ENCODE results near the gene GPX2.
A peak's percentile ranks its signal among the peaks of the same experiment; 100 is the strongest.

Gene GPX2

DNA sequence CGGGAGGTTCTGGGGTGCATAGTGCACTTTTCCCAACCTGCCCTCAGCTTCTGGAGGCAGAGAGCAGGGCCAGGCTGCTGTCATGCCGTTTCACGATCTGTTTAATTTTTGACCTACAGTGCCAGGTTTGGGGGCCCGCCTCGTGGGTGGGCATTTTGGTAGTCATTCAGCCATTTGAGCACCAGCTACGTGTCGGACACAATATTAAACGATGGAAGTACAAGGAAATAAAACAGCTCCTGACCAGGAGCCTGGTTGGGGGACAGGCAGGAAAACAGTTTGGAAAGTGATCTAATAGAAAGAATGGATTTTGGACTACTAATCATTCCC, 44.9 kb upstream of the GPX2 start:
- H2AFZ ChIP-seq (ENCODE audit: low read depth, low read length): peak overlapping the region; percentile 97
- H3K9ac ChIP-seq (ENCODE audit: low read depth, low read length): peak overlapping the region; percentile 71
- no peaks in the 10 kb centered on the region for H3K27me3 ChIP-seq (ENCODE audit: insufficient read depth, low read length, poor library complexity)
- H3K4me2 ChIP-seq (ENCODE audit: insufficient read depth, low read length): peak overlapping the region; percentile 90
- H3K4me3 ChIP-seq (ENCODE audit: low read depth in 1 of 2, low read length in 2 of 2): peak overlapping the region; percentile 67 to 91
- peaks cover 48% of the 10 kb centered on the region for H3K4me1 ChIP-seq (ENCODE audit: insufficient read depth, low read length)
- no peaks in the 10 kb centered on the region for H4K20me1 ChIP-seq (ENCODE audit: insufficient read depth, low read length)
- TF ChIP-seq EZH2 (IDR thresholded peaks at IDR 0.05; ENCODE audit: borderline replicate concordance, low read depth, low read length, severe bottlenecking): no peak
- TF ChIP-seq, protein P1, sequence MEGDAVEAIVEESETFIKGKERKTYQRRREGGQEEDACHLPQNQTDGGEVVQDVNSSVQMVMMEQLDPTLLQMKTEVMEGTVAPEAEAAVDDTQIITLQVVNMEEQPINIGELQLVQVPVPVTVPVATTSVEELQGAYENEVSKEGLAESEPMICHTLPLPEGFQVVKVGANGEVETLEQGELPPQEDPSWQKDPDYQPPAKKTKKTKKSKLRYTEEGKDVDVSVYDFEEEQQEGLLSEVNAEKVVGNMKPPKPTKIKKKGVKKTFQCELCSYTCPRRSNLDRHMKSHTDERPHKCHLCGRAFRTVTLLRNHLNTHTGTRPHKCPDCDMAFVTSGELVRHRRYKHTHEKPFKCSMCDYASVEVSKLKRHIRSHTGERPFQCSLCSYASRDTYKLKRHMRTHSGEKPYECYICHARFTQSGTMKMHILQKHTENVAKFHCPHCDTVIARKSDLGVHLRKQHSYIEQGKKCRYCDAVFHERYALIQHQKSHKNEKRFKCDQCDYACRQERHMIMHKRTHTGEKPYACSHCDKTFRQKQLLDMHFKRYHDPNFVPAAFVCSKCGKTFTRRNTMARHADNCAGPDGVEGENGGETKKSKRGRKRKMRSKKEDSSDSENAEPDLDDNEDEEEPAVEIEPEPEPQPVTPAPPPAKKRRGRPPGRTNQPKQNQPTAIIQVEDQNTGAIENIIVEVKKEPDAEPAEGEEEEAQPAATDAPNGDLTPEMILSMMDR (IDR thresholded peaks at IDR 0.05; ENCODE audit: borderline replicate concordance, extremely low read depth, low read length, poor library complexity, severe bottlenecking): no peak
- no peak for DNase-seq
- H3K79me2 ChIP-seq (ENCODE audit: insufficient read depth, low read length): peaks cover 25% of the 10 kb centered on the region
- no peaks in the 10 kb centered on the region; the same call in 1 of the 2 replicates for H3K36me3 ChIP-seq (ENCODE audit: insufficient read depth, low read length)
- no peak for ATAC-seq (ENCODE audit: insufficient read depth, low read depth)
- H3K27ac ChIP-seq (ENCODE audit: low read length): peak overlapping the region; percentile 92
- no peaks in the 10 kb centered on the region for H3K9me3 ChIP-seq (ENCODE audit: insufficient read depth, low read length, severe bottlenecking)

DNA sequence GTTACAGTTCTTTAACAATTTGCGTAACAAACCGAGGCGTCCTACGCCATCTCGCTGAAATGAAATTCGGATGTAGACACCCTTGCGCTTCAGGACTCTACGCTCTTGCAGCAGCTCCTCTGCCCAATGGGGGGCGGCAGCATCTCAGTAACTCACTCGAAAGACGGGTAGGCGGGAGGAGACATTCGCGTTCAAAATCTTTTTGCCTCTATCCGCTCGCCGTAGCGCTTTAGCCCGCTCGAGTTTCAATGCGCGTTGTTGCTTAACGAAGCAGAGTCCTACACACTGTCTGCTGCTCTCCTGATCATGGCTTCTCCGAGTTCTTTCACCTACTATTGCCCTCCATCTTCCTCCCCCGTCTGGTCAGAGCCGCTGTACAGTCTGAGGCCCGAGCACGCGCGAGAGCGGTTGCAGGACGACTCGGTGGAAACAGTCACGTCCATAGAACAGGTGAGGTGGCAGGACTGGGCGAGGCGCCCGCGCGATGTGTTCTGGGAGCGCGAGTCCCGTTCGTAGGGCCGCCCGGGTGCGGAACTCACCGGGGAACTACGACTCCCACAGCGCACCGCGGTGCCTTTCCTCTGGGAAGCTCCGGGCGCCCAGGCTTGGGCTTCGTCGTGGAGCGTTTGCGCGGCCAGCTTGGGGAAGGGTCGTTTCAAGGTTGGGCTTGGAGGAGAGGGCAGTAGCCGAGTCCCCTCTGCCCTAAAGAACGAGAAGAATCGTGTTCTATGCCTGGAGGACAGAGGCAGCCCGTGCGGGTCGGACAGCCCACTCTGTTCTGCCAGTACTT, 44.3 kb upstream of the GPX2 start, which contains the start of gene FNTB:
TSS of gene FNTB (plus strand) at position 248 of the 790 bp plus-strand sequence. CDS start at position 307, 59 bp downstream.
- ATAC-seq (ENCODE audit: insufficient read depth, low read depth): peak; percentile 96

DNA sequence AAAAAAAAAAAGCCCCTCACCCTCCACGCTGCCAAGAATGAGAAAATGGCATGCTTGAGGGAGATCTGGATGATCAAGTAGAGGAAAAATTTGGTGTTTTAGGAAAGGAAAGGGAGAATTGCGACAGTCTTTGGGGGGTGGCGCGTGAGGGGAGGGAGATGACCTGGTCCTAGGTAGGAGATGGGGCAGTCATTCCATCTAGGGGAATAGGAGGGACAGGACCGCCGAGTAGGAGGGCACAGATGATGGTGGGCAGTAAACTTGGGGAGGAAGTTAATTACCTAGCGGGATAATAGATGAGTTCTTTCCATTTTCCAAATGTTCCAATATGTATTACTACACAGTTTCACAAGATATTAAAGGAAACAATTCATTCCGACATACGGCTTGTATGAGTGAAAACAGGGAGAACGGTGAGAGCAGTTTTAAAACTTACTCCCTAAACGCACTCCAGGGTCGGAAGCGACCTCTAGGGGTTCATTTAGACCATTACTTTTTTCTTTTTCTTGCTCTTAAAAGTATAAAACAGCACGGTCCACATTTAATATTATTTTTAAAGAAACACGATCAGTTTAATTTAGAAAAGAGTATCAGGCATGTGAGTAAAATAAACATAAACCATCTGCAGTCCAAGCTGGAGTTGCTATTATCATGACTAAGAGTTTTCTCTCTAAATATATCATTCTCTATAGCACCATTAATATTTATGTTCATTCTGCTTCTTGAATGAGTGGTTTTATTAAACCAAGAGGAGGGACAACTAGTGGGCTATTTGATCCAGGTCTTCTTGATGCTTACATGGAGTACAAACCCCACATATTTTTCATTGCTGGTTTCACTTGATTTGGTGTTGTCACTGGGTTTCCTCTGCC, 41.1 kb upstream of the GPX2 start:
- H3K4me2 ChIP-seq (ENCODE audit: insufficient read depth, low read length): peak overlapping the region; percentile 31
- H3K4me3 ChIP-seq (ENCODE audit: low read depth in 1 of 2, low read length in 2 of 2): no peak overlapping the region
- H2AFZ ChIP-seq (ENCODE audit: low read depth, low read length): no peak overlapping the region
- H3K79me2 ChIP-seq (ENCODE audit: insufficient read depth, low read length): peaks cover 16% of the 10 kb centered on the region
- H3K4me1 ChIP-seq (ENCODE audit: insufficient read depth, low read length): peaks cover 29% of the 10 kb centered on the region
- no peak overlapping the region for H3K27ac ChIP-seq (ENCODE audit: low read length)
- no peak for TF ChIP-seq EZH2 (IDR thresholded peaks at IDR 0.05; ENCODE audit: borderline replicate concordance, low read depth, low read length, severe bottlenecking)
- TF ChIP-seq, protein P1 (IDR thresholded peaks at IDR 0.05; ENCODE audit: borderline replicate concordance, extremely low read depth, low read length, poor library complexity, severe bottlenecking): peak; percentile 75
- H3K36me3 ChIP-seq (ENCODE audit: insufficient read depth, low read length): no peaks in the 10 kb centered on the region; the same call in 1 of the 2 replicates
- no peaks in the 10 kb centered on the region for H4K20me1 ChIP-seq (ENCODE audit: insufficient read depth, low read length)
- no peak overlapping the region for H3K9ac ChIP-seq (ENCODE audit: low read depth, low read length)
- H3K27me3 ChIP-seq (ENCODE audit: insufficient read depth, low read length, poor library complexity): no peaks in the 10 kb centered on the region
- DNase-seq (peak; percentile 47), ATAC-seq (ENCODE audit: insufficient read depth, low read depth) (no peak)
- H3K9me3 ChIP-seq (ENCODE audit: insufficient read depth, low read length, severe bottlenecking): no peaks in the 10 kb centered on the region

More for the DNA sequence above, 44.3 kb upstream of the GPX2 start, which contains the start of gene FNTB:
- Histone ChIP-seq H3K9ac (ENCODE audit: low read depth, low read length) (peak within 1 kb of the TSS; percentile 71), H3K36me3 (ENCODE audit: insufficient read depth, low read length) (no peaks in the 10 kb centered on the region; the same call in 1 of the 2 replicates), H3K4me1 (ENCODE audit: insufficient read depth, low read length) (peaks cover 48% of the 10 kb centered on the region), H4K20me1 (ENCODE audit: insufficient read depth, low read length) (no peaks in the 10 kb centered on the region), H3K9me3 (ENCODE audit: insufficient read depth, low read length, severe bottlenecking) (no peaks in the 10 kb centered on the region), H3K79me2 (ENCODE audit: insufficient read depth, low read length) (peaks cover 25% of the 10 kb centered on the region), H2AFZ (ENCODE audit: low read depth, low read length) (peak within 1 kb of the TSS; percentile 97), H3K27me3 (ENCODE audit: insufficient read depth, low read length, poor library complexity) (no peaks in the 10 kb centered on the region), H3K27ac (ENCODE audit: low read length) (peak within 1 kb of the TSS; percentile 92), H3K4me2 (ENCODE audit: insufficient read depth, low read length) (peak within 1 kb of the TSS; percentile 90), H3K4me3 (ENCODE audit: low read depth in 1 of 2, low read length in 2 of 2) (peak within 1 kb of the TSS; percentile 67 to 91)
- TF ChIP-seq, protein P1 (IDR thresholded peaks at IDR 0.05; ENCODE audit: borderline replicate concordance, extremely low read depth, low read length, poor library complexity, severe bottlenecking): peak; percentile 93
- TF ChIP-seq EZH2 (IDR thresholded peaks at IDR 0.05; ENCODE audit: borderline replicate concordance, low read depth, low read length, severe bottlenecking): no peak
- DNase-seq: peak; percentile 92

Data from DND-41 (cell line).